Endothelial cell of umbilical vein (primary cell): ENCODE results near the gene LGALS7.

ENCODE experiments used
- CTCF ChIP-seq, 2 donors: IDR thresholded peaks; 1 replicate in 1 of 2; 2 replicates in 1 of 2; pipeline ENCODE4 v1.5.1; 2011; ENCODE audit warnings: low read length in 2 of 2, mild to moderate bottlenecking in 2 of 2, moderate library complexity in 2 of 2, control low read depth in 1 of 2, inconsistent platforms in 1 of 2, low read depth in 1 of 2; ENCODE audit not compliant: insufficient read depth in 1 of 2; ENCODE audit errors: extremely low read depth in 1 of 2
- POLR2A ChIP-seq: IDR thresholded peaks from 2 replicates; pipeline ENCODE4 v1.6.1; 2012; ENCODE audit warnings: low read depth, mild to moderate bottlenecking, control low read depth, low read length
- POLR2AphosphoS5 ChIP-seq: IDR thresholded peaks from 2 replicates; pipeline ENCODE4 v1.6.1; 2012; ENCODE audit warnings: low read depth, mild to moderate bottlenecking, control low read depth, low read length, moderate library complexity; ENCODE audit not compliant: insufficient read depth

GRCh38 chr19:38737921-38738737 lies 35.2 kb downstream of the LGALS7 start:
- TF ChIP-seq POLR2A (no peak), CTCF (IDR thresholded peaks at IDR 0.05; ENCODE audit: extremely low read depth in 1 of 2, insufficient read depth in 1 of 2, low read depth in 1 of 2, low read length in 2 of 2) (no peak), POLR2AphosphoS5 (no peak)
